ENCODE data around the gene MID1.

The MID1 gene

DNA sequence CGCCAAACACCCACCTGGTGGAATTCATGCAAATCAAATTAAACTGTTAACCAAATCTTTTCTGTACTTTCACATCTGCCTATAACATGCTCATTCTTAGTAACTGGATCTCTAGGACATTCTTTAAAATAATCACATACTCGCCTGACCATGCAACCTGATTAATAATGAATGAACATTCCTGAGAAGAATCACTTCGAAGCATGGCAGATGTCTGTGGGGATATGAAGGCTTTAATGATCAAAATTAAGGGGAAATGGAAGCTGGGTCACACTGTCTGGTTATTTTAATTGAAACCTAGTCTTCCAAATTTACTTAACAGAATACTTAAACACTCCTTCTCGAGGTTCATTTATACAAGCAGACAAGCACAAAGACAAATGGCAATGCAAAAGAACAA lies 44.2 kb downstream of the MID1 start:
- H3K36me3 ChIP-seq (ENCODE audit: control insufficient read depth, insufficient read depth, low read length) = no peaks in the 10 kb centered on the region
- DNase-seq (ENCODE audit: extremely low read depth, insufficient read length) = no peak
- TF ChIP-seq, protein P1, sequence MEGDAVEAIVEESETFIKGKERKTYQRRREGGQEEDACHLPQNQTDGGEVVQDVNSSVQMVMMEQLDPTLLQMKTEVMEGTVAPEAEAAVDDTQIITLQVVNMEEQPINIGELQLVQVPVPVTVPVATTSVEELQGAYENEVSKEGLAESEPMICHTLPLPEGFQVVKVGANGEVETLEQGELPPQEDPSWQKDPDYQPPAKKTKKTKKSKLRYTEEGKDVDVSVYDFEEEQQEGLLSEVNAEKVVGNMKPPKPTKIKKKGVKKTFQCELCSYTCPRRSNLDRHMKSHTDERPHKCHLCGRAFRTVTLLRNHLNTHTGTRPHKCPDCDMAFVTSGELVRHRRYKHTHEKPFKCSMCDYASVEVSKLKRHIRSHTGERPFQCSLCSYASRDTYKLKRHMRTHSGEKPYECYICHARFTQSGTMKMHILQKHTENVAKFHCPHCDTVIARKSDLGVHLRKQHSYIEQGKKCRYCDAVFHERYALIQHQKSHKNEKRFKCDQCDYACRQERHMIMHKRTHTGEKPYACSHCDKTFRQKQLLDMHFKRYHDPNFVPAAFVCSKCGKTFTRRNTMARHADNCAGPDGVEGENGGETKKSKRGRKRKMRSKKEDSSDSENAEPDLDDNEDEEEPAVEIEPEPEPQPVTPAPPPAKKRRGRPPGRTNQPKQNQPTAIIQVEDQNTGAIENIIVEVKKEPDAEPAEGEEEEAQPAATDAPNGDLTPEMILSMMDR (IDR thresholded peaks at IDR 0.05; ENCODE audit: insufficient read depth, low read length, poor library complexity, severe bottlenecking) = no peak
- no peak overlapping the region for H3K4me3 ChIP-seq (replicated peaks; ENCODE audit: low read depth, low read length)
- no peaks in the 10 kb centered on the region; the same call in 1 of the 2 replicates for H3K27me3 ChIP-seq (replicated peaks; ENCODE audit: control insufficient read depth, insufficient read depth, low read length)

DNA sequence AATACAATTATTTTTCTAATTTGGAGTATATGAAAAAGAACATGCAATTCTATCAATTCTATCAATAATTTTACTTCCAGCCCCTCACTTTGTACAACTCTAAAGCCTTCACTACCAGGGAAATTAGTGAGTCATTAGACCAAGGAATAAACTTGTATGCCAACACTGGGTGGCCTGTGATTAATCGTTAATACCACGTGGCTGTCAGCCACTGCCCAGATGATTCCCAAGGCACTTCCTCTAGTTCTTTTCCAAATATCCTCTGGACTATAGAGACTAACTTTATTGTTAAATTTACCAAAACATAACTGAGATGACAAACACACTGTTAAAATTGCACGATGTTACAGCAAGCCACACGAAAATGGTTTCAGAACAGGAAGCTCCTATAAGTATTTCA lies 45.7 kb downstream of the MID1 start:
- no peaks in the 10 kb centered on the region for H3K36me3 ChIP-seq (ENCODE audit: control insufficient read depth, insufficient read depth, low read length)
- TF ChIP-seq, protein P1 (IDR thresholded peaks at IDR 0.05; ENCODE audit: insufficient read depth, low read length, poor library complexity, severe bottlenecking) = no peak
- no peak overlapping the region for H3K4me3 ChIP-seq (replicated peaks; ENCODE audit: low read depth, low read length)
- no peaks in the 10 kb centered on the region; the same call in 1 of the 2 replicates for H3K27me3 ChIP-seq (replicated peaks; ENCODE audit: control insufficient read depth, insufficient read depth, low read length)
- no peak for DNase-seq (ENCODE audit: extremely low read depth, insufficient read length)

DNA sequence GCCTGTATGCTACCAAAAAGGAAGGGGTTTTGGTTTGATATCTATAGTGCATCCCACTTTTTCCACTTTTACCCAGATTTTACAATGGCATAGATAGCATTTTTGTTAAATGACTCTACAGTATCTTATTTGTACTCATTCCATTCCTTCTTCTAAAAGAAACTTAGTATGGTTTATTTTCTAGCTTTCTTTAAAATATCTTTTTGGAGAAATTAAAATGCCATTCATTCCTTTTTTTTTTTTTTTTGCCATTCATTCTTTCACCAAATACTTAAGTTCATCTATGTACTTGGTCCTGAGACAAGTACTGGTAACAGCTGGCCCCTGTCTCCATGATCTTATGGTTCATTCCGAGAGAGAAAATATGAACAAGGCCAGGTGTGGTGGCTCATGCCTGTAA lies 49.1 kb downstream of the MID1 start:
- TF ChIP-seq, protein P1 (IDR thresholded peaks at IDR 0.05; ENCODE audit: insufficient read depth, low read length, poor library complexity, severe bottlenecking) = no peak
- Histone ChIP-seq H3K4me3 (replicated peaks; ENCODE audit: low read depth, low read length) (no peak overlapping the region), H3K27me3 (replicated peaks; ENCODE audit: control insufficient read depth, insufficient read depth, low read length) (no peaks in the 10 kb centered on the region), H3K36me3 (ENCODE audit: control insufficient read depth, insufficient read depth, low read length) (no peaks in the 10 kb centered on the region)
- no peak for DNase-seq (ENCODE audit: extremely low read depth, insufficient read length)

DNA sequence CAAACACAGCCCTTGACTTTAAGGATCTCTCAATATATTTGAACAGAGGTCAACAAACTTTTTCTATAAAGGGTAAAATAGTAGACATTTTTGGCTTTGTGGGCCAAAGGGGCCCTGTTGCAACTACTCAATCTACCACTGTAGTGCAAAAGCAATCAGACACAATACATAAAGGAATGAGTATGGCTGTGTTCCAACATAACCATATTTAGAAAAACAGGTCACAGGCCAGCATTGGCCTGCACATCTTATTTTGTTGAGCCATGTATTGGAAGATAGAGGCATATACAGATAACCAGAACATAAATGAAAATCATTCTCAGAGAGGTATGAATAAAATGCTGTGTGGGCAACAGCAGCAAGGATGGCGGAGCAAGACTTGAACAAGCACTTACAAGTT lies 49.8 kb downstream of the MID1 start:
- Histone ChIP-seq H3K36me3 (ENCODE audit: control insufficient read depth, insufficient read depth, low read length) (no peaks in the 10 kb centered on the region), H3K27me3 (replicated peaks; ENCODE audit: control insufficient read depth, insufficient read depth, low read length) (no peaks in the 10 kb centered on the region), H3K4me3 (replicated peaks; ENCODE audit: low read depth, low read length) (no peak overlapping the region)
- no peak for DNase-seq (ENCODE audit: extremely low read depth, insufficient read length)
- TF ChIP-seq, protein P1 (IDR thresholded peaks at IDR 0.05; ENCODE audit: insufficient read depth, low read length, poor library complexity, severe bottlenecking) = no peak

DNA sequence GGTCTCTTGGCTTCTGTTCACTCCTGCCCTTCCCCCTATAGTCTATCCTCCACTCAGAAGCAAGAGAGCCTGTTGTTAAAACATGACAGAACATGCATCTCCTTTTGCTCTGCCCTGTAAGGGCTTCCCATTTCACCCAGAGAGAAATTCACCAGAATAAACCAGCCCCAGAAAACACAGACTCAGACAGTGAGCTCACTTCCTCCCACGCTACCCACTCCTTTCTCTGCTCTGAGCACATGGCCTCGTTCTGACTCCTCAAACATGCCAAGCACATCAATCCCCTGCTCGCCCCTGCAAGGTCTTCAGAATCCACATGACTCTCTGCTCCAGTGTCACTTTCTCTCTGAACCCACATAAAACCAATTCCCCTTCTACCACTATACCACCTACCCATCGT lies 50.4 kb downstream of the MID1 start:
- Histone ChIP-seq H3K4me3 (replicated peaks; ENCODE audit: low read depth, low read length) (no peak overlapping the region), H3K27me3 (replicated peaks; ENCODE audit: control insufficient read depth, insufficient read depth, low read length) (no peaks in the 10 kb centered on the region), H3K36me3 (ENCODE audit: control insufficient read depth, insufficient read depth, low read length) (no peaks in the 10 kb centered on the region)
- DNase-seq (ENCODE audit: extremely low read depth, insufficient read length) = no peak
- TF ChIP-seq, protein P1 (IDR thresholded peaks at IDR 0.05; ENCODE audit: insufficient read depth, low read length, poor library complexity, severe bottlenecking) = no peak

DNA sequence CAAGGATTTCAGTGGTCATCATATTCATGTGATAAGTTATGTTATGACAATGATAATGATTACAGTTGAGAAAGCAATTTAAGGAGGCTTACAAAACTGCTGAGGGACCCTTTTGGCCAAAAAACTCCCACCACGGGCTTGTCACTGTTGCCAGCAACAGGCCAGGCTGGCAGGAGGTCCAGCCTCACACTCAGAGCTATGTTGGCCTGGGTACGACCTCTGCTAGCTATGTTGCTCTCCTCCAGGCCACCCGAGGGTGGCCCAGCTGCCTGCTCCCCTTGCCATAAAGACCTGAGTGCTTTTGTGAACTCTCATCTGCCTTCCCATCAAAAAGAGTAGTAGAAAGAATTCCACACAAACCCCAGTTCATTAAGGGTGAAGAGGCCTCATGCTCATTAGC lies 52.0 kb downstream of the MID1 start:
- H3K36me3 ChIP-seq (ENCODE audit: control insufficient read depth, insufficient read depth, low read length) = no peaks in the 10 kb centered on the region
- no peak for DNase-seq (ENCODE audit: extremely low read depth, insufficient read length)
- TF ChIP-seq, protein P1 (IDR thresholded peaks at IDR 0.05; ENCODE audit: insufficient read depth, low read length, poor library complexity, severe bottlenecking) = no peak

More for the DNA sequence above, 52.0 kb downstream of the MID1 start:
- Histone ChIP-seq H3K27me3 (replicated peaks; ENCODE audit: control insufficient read depth, insufficient read depth, low read length) (no peaks in the 10 kb centered on the region), H3K4me3 (replicated peaks; ENCODE audit: low read depth, low read length) (no peak overlapping the region)
